ENCODE data around the gene MAP3K13. TPM values are rescaled to one million over a fixed set of nuclear protein-coding genes. Genes with fewer than 3 reads are reported as not detected.

MAP3K13 gene
- total RNA-seq, 1 experiment from 2014 or later, result 21.0 TPM

DNA sequence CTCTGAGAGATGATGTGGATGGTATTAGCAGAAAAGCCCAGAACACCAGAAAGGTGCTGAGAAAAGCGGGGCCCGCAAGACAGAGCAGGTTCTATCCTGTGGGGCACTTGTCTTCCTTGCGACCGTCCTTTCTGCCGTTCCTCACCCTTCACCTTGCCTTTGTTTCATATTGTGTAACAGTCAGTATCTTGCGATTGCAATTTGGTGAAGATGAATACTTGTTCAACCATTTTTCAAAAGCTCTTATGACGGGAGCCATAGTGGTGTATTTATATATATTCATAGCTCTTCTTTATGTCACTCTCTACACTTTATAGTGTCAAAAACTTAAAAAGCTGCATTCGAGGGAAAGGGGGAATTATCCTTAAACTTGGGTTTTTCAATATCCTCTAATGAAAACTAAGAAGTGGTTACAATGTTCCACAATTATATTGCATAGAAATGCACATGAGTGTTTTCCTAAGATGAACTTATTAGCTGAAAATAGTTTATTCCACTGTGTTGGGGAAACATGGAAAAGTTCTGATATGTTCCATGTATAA, 797 bp downstream of the MAP3K13 start:
- ATAC-seq (no peak), DNase-seq (ENCODE audit: low read depth, low spot score) (no peak)
- TF ChIP-seq JUND (IDR thresholded peaks at IDR 0.05) (no peak), ZFX (IDR thresholded peaks at IDR 0.05) (no peak), REST (IDR thresholded peaks at IDR 0.05; ENCODE audit: low read depth) (no peak), ELF1 (IDR thresholded peaks at IDR 0.05; ENCODE audit: borderline replicate concordance, low read depth) (no peak), SP1 (IDR thresholded peaks at IDR 0.05; ENCODE audit: low read depth) (no peak)
- Histone ChIP-seq H4K20me1 (ENCODE audit: insufficient read depth) (no peaks in the 10 kb centered on the region), H3K27me3 (ENCODE audit: insufficient read depth, low read length) (no peaks in the 10 kb centered on the region), H3K9me3 (ENCODE audit: control insufficient read depth in 1 of 2, insufficient read depth in 1 of 2, low read depth in 1 of 2, low read length in 2 of 2) (no peaks in the 10 kb centered on the region), H2AFZ (ENCODE audit: low read depth, low read length, poor library complexity, severe bottlenecking) (no peak overlapping the region), H3K4me1 (ENCODE audit: control insufficient read depth in 1 of 2, insufficient read depth in 2 of 2, low read length in 2 of 2) (peaks cover 0 to 8% of the 10 kb centered on the region in 2 experiments; a peak in 1 of 4 replicates), H3K79me2 (ENCODE audit: insufficient read depth, low read length) (no peaks in the 10 kb centered on the region), H3K9me2 (ENCODE audit: insufficient read depth) (no peaks in the 10 kb centered on the region), H3K4me3 (replicated peaks in 1 of 2; ENCODE audit: low read depth in 1 of 2, low read length in 2 of 2) (peak overlapping the region in 1 of 2 experiments; percentile 32; a peak in 1 of 4 replicates), H3K9ac (ENCODE audit: low read length) (no peak overlapping the region), H3K27ac (ENCODE audit: low read depth, low read length) (no peak overlapping the region), H3K36me3 (ENCODE audit: control insufficient read depth in 1 of 2, insufficient read depth in 2 of 2, low read length in 2 of 2) (no peaks in the 10 kb centered on the region), H3K4me2 (ENCODE audit: low read length) (peak overlapping the region; percentile 49)
- intact Hi-C loops (cut with micrococcal nuclease), result no loop called here
- ChIA-PET RAD21 (ENCODE audit: low non-redundant PET in 1 of 2, low total read pairs in 2 of 2, uncharacterized antibody in 2 of 2, unreplicated experiment in 2 of 2) (no interaction called here), CTCF (no interaction called here), POLR2A (no interaction called here)
- BruUV-seq (replicated peaks), result no TSS peak

Measured in HCT116 (cell line).